ENCODE results near the gene CD2.

The CD2 gene

GRCh38 chr1:116754198-116754977 is at the start of gene CD2:
TSS of gene CD2 (plus strand) at chr1:116754430. CDS start at chr1:116754493, 63 bp downstream.
- DNase-seq (ENCODE audit: low read depth, low spot score), result no peak

DNA sequence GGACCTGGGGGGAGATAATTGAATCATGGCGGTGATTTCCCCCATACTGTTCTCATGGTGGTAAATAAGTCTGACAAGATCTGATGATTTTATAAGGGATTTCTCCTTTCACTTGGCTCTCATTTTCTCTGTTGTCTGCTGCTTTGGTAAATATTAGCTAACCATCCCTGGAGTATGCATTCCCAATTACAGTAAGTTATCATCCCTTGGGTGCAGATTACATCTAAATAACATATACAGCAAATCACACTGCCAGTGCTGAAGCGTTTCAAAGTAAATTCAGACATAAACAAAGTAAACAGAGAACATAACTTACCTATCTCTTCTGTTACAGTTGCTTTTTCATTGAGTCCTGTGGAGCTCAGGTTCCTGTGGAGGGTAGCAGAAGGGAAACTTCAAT is 48.1 kb upstream of the CD2 start:
- no peak for DNase-seq (ENCODE audit: low read depth, low spot score)

DNA sequence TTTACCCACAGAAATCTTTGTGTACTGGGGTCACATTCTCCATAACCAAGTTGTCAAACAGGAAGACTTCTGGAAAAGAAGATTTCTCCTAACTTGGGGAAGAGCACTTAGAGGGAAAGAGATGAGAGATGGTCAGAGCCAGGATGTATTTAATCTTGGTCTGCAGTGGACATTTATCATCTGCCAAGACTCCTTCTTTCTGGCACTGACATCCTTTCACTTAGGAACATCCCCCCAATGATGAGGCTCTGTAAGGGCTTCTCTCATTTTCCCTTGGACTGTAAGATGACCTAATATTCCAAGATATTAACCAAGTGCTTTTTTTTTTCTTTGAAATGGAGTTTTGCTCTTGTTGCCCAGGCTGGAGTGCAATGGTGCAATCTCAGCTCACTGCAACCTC is 47.4 kb upstream of the CD2 start:
- DNase-seq (ENCODE audit: low read depth, low spot score), result no peak

- DNase-seq (ENCODE audit: low read depth, low spot score), result no peak
These were observed 45.9 kb upstream of the CD2 start for GRCh38 chr1:116708255-116708900.

GRCh38 chr1:116709666-116710167 is 44.5 kb upstream of the CD2 start:
- no peak for DNase-seq (ENCODE audit: low read depth, low spot score)

GRCh38 chr1:116710420-116711262 is 43.6 kb upstream of the CD2 start:
- no peak for DNase-seq (ENCODE audit: low read depth, low spot score)

GRCh38 chr1:116711263-116711840 is 42.9 kb upstream of the CD2 start:
- no peak for DNase-seq (ENCODE audit: low read depth, low spot score)

DNA sequence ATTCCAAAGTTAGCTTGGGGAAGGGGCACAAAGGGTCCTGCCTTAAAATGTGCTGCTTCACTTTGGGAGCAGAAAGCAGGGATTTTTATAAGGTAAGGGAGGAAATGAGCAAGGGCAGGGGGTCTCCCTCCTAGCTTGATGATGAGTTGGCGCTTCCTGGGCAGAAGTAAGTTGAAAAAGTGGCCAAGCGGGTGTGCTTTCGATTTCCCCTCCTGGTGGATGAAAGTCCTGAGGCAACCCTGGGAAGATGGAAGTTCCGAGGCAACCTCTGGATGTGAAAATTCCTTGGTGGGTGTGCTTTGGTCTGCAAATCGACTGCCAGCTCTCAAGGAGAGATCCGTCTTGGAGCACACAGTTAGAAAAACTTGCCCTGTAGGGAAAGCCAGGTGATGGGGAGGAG is 41.7 kb upstream of the CD2 start:
- DNase-seq (ENCODE audit: low read depth, low spot score), result no peak

DNA sequence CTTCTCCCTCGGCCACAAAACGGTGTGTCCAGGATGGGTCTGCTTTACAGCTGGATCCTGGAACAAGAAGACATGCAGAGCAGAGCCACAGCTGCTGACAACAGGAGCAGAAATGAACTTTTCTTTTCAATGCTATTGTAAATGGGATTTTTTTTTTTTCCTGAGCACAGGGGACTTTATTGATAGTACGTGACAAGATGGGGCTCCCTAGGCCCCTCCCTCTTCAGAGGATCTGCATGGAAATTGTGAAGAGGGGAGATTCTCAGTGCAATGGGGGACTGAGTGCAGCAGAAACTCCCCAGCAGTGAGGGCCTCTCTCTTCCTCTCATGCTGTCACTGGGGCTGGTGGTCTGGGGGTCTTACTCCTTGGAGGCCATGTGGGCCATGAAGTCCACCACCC is 40.8 kb upstream of the CD2 start:
- no peak for DNase-seq (ENCODE audit: low read depth, low spot score)

GRCh38 chr1:116716391-116716790 is 37.8 kb upstream of the CD2 start:
- DNase-seq (ENCODE audit: low read depth, low spot score), result no peak

DNA sequence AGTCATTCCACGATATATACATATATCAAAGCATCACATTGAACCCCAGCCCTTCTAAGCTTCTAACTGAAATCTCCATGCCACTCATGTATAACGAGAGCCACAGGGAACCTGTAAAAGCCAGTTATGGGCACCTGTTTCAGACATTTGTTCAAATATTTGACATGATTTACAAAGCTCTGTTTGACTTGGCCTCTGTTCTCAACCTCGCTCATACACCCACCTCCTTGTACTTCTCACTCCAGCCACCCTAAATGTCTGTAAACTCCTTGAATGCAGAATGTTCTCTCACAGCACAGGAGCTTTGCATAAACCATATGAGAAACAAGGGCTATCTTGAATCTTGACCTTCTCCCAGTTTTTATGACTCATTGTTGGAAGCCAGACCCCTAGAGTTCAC is 36.9 kb upstream of the CD2 start:
- no peak for DNase-seq (ENCODE audit: low read depth, low spot score)

DNA sequence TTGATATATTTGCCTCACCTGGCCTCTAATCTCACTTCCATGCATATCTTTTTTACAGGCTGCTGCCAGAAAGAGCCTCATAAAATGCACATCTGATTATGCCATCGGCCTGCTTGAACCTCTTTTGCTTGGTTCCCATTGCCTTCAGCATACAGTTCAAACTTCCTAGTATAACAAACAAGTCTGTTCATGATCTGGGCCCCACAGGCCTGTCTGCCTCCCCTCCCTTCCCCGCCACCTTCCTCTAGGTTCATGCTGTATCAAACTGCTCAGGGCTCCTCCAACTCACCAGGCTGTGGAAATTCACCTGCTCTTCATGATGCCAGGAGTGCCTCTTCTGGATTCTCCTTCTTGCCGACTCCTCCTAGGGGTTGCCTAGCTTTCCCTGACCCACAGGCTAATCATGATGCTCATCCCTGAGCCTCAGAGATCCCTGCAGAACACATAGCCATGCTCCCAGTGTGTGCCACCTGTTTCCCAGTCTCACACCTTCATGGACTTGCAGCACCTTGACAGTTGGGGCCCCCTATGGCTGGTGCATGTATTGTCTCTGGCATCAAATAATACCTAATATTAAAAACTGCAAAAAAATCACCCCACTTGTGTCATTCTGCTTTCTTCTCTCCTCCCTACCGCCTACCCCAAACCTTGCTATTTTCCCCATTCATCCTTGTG is 33.7 kb upstream of the CD2 start:
- no peak for DNase-seq (ENCODE audit: low read depth, low spot score)

DNA sequence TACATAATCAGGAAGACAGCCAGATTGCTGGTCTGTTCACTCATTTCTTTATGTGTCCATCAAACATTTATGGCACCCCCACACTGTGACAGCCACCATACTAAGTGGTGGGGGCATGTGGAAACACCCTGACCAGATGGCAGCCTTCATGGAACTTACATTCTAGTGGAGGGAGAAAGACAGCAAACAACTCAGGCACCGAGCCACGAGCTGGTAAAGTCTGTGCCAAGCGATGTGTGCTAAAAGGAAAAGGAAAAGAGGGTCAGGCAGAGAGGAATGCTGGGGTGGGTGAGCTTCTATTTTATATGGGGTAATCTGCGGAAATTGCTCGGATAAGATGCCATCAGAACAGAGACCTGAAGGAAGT is 33.2 kb upstream of the CD2 start:
- DNase-seq (ENCODE audit: low read depth, low spot score), result no peak

DNA sequence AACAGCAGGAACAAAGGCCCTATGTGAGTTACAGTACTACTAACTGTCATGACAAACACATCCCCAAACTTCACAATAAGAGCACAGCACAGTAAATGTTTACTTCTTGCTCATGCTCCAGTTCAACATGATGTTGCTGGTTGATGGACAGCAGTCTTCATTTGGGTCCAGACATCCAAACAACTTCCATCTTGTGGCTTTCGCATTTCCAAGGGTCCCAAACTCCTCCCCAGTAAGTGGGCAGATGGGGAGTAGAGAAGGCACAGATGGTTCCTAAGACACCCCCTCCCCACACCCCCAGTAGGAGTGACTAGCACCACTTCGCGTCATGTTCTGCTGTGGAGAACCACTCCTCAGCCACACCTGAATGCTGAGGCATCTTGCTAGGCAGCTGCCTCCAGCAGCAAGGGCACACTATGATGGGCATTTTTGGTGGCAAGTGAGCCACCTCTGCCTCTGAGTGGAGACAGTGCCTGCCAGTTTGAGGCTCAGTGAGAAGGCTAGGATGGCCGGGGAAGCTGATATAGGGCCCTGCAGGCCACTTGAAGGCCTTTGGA is 32.7 kb upstream of the CD2 start:
- DNase-seq (ENCODE audit: low read depth, low spot score), result no peak

GRCh38 chr1:116722016-116722838 is 32.0 kb upstream of the CD2 start:
- DNase-seq (ENCODE audit: low read depth, low spot score), result no peak

DNA sequence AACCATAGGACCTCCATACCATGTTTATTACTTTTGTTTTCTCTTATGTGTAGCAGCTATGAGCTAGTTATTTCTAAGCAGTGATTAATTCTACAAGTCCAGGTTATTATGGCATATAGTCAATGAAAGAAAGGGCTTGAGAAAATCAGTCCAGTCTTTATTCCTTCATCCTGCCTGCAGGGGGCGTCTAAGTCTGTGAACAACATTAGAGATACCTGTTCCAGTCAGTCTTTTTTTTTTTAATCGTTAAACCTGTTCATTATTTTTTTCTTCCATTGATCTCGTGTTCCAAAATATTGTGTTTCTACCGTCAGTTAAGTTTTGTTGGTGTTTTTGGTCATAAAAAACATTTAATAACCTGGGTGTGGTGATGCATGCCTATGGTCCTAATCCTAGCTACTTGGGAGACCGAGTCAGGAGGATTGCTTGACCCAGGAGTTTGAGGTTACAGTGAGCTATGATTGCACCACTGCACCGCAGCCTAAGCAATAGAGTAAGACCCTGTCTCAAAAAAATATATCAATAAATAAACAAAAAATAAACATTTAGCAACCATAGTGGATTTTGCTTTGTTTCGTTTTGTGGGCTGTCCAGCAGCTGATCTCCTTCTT is 29.4 kb upstream of the CD2 start:
- DNase-seq (ENCODE audit: low read depth, low spot score), result no peak

DNA sequence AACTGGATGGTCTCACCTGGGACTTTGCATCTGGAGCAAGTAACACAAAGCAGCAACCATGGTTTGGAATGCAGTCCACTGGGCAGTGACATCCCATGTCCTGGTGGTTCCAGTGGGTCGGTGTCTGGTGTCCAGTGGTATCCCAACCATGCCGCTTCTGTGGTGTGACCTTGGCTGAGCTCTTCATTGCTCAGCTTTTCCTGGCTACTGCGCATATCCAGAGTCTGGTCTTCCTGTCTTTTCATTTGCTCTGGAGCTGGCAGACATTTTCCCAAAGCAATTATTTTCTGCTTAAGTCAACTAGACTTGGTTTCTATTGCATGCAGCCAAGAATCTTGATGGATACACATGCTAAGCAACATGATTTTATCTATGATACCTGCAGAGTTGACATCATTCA is 28.4 kb upstream of the CD2 start:
- no peak for DNase-seq (ENCODE audit: low read depth, low spot score)

- no peak for DNase-seq (ENCODE audit: low read depth, low spot score)
These were observed 27.1 kb upstream of the CD2 start for GRCh38 chr1:116726872-116727820.

- no peak for DNase-seq (ENCODE audit: low read depth, low spot score)
These were observed 22.8 kb upstream of the CD2 start for GRCh38 chr1:116731439-116731838.

All from brain pericyte (primary cell).